ENCODE results near the gene ZNF695. TPM values are rescaled to one million over a fixed set of nuclear protein-coding genes. Genes with fewer than 3 reads are reported as not detected.

ZNF695 gene
- total and polyA plus RNA-seq, 2 of the 13 experiments (the other 11 are each of a cell fraction or from before 2014, with no cell fraction given), result 2.9 to 11.6 TPM

- 74% methylated on average over 6 of the region's 6 CpGs for WGBS (ENCODE audit: low lambda C conversion rate)
- peaks cover 10% of the 10 kb centered on the region for H3K4me1 ChIP-seq (ENCODE audit: insufficient read depth, low read length)
- no peak overlapping the region for H3K4me3 ChIP-seq (replicated peaks in 1 of 3; ENCODE audit: insufficient read depth in 1 of 3, low read depth in 2 of 3, low read length in 3 of 3)
- ChIA-PET CTCF (ENCODE audit: low intra/inter-chr PET ratio, low total read pairs) (no interaction called here), POLR2A (no interaction called here)
- no peaks in the 10 kb centered on the region for H4K20me1 ChIP-seq (ENCODE audit: insufficient read depth, low read length)
- H3K36me3 ChIP-seq (replicated peaks in 1 of 2; ENCODE audit: control insufficient read depth in 1 of 2, insufficient read depth in 2 of 2, low read length in 2 of 2), result peaks cover 0 to 21% of the 10 kb centered on the region in 2 experiments; a peak in 4 of 5 replicates
- H3K9me3 ChIP-seq (ENCODE audit: low read length), result peaks cover 59% of the 10 kb centered on the region
- no peaks in the 10 kb centered on the region for H3K27me3 ChIP-seq (ENCODE audit: control insufficient read depth in 1 of 2, insufficient read depth in 2 of 2, low read length in 2 of 2)
- H3K4me2 ChIP-seq (ENCODE audit: low read depth, low read length), result no peak overlapping the region
- no peak overlapping the region for H3K27ac ChIP-seq (ENCODE audit: extremely low read length, insufficient read depth, low read length)
- intact Hi-C loops (cut with micrococcal nuclease; ENCODE audit: unreplicated experiment), result no loop called here
- H3K9ac ChIP-seq (ENCODE audit: insufficient read depth, low read depth, low read length), result no peak overlapping the region
- no peak overlapping the region for H2AFZ ChIP-seq (ENCODE audit: low read length)
- ATAC-seq (peak; percentile 48), FAIRE-seq (no peak), DNase-seq (ENCODE audit: low spot score) (peak; percentile 37)
- no TSS peak for BruUV-seq (replicated peaks)
- no peaks in the 10 kb centered on the region for H3K79me2 ChIP-seq (ENCODE audit: insufficient read depth, low read length)
- in situ Hi-C loops (cut with HindIII; ENCODE audit: extremely low pct_ligation_motif_present, low pct_unique_long_range_greater_than_20kb), result no loop called here
- TF ChIP-seq ZNF17 (CRISPR knock-in tag; IDR thresholded peaks at IDR 0.05) (no peak), CENPBD1 (CRISPR knock-in tag; IDR thresholded peaks at IDR 0.05; ENCODE audit: borderline replicate concordance, low read depth) (no peak), ZNF354B (CRISPR knock-in tag; IDR thresholded peaks at IDR 0.05) (no peak), HOMEZ (CRISPR knock-in tag; IDR thresholded peaks at IDR 0.05; ENCODE audit: low read depth) (peak; percentile 98), ZSCAN9 (CRISPR knock-in tag; IDR thresholded peaks at IDR 0.05; ENCODE audit: borderline replicate concordance) (no peak), HNF4A (CRISPR knock-in tag; IDR thresholded peaks at IDR 0.05) (peak; percentile 69), TARDBP (CRISPR knock-in tag; IDR thresholded peaks at IDR 0.05) (no peak), IKZF1 (IDR thresholded peaks at IDR 0.05) (no peak), ZBTB2 (CRISPR knock-in tag; IDR thresholded peaks at IDR 0.05; ENCODE audit: low read depth) (no peak), POLR2AphosphoS5 (IDR thresholded peaks at IDR 0.05; ENCODE audit: low read depth, low read length) (no peak), SALL2 (CRISPR knock-in tag; IDR thresholded peaks at IDR 0.05) (no peak), ZBTB38 (CRISPR knock-in tag; IDR thresholded peaks at IDR 0.05) (peak; percentile 53; the same call in 1 of the 2 replicates), ZNF24 (IDR thresholded peaks at IDR 0.05) (no peak), MATR3 (CRISPR knock-in tag; IDR thresholded peaks at IDR 0.05) (no peak), ZNF530 (CRISPR knock-in tag; IDR thresholded peaks at IDR 0.05; ENCODE audit: low read depth) (no peak), E2F2 (CRISPR knock-in tag; IDR thresholded peaks at IDR 0.05; ENCODE audit: borderline replicate concordance) (no peak), ZBTB39 (CRISPR knock-in tag; IDR thresholded peaks at IDR 0.05) (no peak)
Observed at GRCh38 chr1:246978785-246979184, 29.1 kb downstream of the ZNF695 start.

All from HepG2 (cell line).